ENCODE measurements around the gene RPS19BP1. TPM values are rescaled to one million over a fixed set of nuclear protein-coding genes. Genes with fewer than 3 reads are reported as not detected.

Gene RPS19BP1
- polyA plus RNA-seq, 1 of the 3 experiments (the other 2 are of a cell fraction) = 97.2 TPM

GRCh38 chr22:39527481-39527961 is 5.0 kb downstream of the RPS19BP1 start:
- ChIA-PET POLR2A (no interaction called here), CTCF (interaction anchor here (1.2 kb wide), 1 partner anchor 31 kb away, joined by 3 read pairs; no protein-coding TSS in a partner anchor)
- H3F3A ChIP-seq (replicated peaks; ENCODE audit: insufficient read depth) = peaks cover 21% of the 10 kb centered on the region
- H2AFZ ChIP-seq (ENCODE audit: low read depth) = no peak overlapping the region
- H3K27ac ChIP-seq (ENCODE audit: low read depth in 2 of 2, low read length in 1 of 2) = no peak overlapping the region
- no peaks in the 10 kb centered on the region for H3K9me3 ChIP-seq
- peaks cover 36% of the 10 kb centered on the region for H3K79me2 ChIP-seq (ENCODE audit: insufficient read depth)
- H3K4me3 ChIP-seq (ENCODE audit: low read depth in 2 of 2, low read length in 1 of 2) = no peak overlapping the region
- no peak overlapping the region for H3K4me2 ChIP-seq
- no CpG with 5 or more reads among the region's 6 CpGs for WGBS (ENCODE audit: low lambda C conversion rate)
- H3K9me2 ChIP-seq = no peaks in the 10 kb centered on the region
- H3K4me1 ChIP-seq (ENCODE audit: control insufficient read depth in 1 of 2, insufficient read depth in 2 of 2, low read depth in 1 of 2, low read length in 1 of 2) = peaks cover 4 to 37% of the 10 kb centered on the region in 2 experiments; a peak in 2 of 4 replicates
- H4K20me1 ChIP-seq (ENCODE audit: insufficient read depth) = peaks cover 50% of the 10 kb centered on the region
- H3K9ac ChIP-seq = no peak overlapping the region
- H3K36me3 ChIP-seq (replicated peaks in 1 of 2; ENCODE audit: control insufficient read depth in 1 of 2, insufficient read depth in 2 of 2, low read length in 1 of 2) = peaks cover 1 to 21% of the 10 kb centered on the region in 2 experiments
- H3K27me3 ChIP-seq (ENCODE audit: insufficient read depth) = no peaks in the 10 kb centered on the region
- no peak for DNase-seq
- TF ChIP-seq FOXM1 (IDR thresholded peaks at IDR 0.05; ENCODE audit: low read depth) (no peak), EZH2phosphoT487 (IDR thresholded peaks at IDR 0.05; ENCODE audit: borderline replicate concordance, low read depth) (no peak), RFX5 (IDR thresholded peaks at IDR 0.05; ENCODE audit: low read length) (no peak), SMC3 (IDR thresholded peaks at IDR 0.05; ENCODE audit: low read depth, low read length) (no peak), JUND (IDR thresholded peaks at IDR 0.05) (no peak), REST (IDR thresholded peaks at IDR 0.05; ENCODE audit: low read depth, low read length) (no peak), MEF2A (IDR thresholded peaks at IDR 0.05; ENCODE audit: borderline replicate concordance, low read depth) (no peak), RAD21 (IDR thresholded peaks at IDR 0.05; ENCODE audit: low read length) (no peak), EP300 (IDR thresholded peaks at IDR 0.05; ENCODE audit: borderline replicate concordance in 1 of 2, low read depth in 1 of 2, low read length in 1 of 2) (no peak), GABPA (IDR thresholded peaks at IDR 0.05; ENCODE audit: low read depth) (no peak), FOSL2 (IDR thresholded peaks at IDR 0.05; ENCODE audit: borderline replicate concordance, low read depth) (no peak), SIN3A (IDR thresholded peaks at IDR 0.05; ENCODE audit: borderline replicate concordance, low read depth, low read length) (no peak), POLR2AphosphoS5 (IDR thresholded peaks at IDR 0.05; ENCODE audit: low read depth, low read length) (no peak), NFIC (IDR thresholded peaks at IDR 0.05; ENCODE audit: borderline replicate concordance) (no peak)
- TF ChIP-seq, protein P1, sequence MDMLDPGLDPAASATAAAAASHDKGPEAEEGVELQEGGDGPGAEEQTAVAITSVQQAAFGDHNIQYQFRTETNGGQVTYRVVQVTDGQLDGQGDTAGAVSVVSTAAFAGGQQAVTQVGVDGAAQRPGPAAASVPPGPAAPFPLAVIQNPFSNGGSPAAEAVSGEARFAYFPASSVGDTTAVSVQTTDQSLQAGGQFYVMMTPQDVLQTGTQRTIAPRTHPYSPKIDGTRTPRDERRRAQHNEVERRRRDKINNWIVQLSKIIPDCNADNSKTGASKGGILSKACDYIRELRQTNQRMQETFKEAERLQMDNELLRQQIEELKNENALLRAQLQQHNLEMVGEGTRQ (IDR thresholded peaks at IDR 0.05; ENCODE audit: borderline replicate concordance, low read depth, low read length) = no peak
- TF ChIP-seq, protein P2, sequence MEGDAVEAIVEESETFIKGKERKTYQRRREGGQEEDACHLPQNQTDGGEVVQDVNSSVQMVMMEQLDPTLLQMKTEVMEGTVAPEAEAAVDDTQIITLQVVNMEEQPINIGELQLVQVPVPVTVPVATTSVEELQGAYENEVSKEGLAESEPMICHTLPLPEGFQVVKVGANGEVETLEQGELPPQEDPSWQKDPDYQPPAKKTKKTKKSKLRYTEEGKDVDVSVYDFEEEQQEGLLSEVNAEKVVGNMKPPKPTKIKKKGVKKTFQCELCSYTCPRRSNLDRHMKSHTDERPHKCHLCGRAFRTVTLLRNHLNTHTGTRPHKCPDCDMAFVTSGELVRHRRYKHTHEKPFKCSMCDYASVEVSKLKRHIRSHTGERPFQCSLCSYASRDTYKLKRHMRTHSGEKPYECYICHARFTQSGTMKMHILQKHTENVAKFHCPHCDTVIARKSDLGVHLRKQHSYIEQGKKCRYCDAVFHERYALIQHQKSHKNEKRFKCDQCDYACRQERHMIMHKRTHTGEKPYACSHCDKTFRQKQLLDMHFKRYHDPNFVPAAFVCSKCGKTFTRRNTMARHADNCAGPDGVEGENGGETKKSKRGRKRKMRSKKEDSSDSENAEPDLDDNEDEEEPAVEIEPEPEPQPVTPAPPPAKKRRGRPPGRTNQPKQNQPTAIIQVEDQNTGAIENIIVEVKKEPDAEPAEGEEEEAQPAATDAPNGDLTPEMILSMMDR (IDR thresholded peaks at IDR 0.05) = no peak
- TF ChIP-seq, protein P3, sequence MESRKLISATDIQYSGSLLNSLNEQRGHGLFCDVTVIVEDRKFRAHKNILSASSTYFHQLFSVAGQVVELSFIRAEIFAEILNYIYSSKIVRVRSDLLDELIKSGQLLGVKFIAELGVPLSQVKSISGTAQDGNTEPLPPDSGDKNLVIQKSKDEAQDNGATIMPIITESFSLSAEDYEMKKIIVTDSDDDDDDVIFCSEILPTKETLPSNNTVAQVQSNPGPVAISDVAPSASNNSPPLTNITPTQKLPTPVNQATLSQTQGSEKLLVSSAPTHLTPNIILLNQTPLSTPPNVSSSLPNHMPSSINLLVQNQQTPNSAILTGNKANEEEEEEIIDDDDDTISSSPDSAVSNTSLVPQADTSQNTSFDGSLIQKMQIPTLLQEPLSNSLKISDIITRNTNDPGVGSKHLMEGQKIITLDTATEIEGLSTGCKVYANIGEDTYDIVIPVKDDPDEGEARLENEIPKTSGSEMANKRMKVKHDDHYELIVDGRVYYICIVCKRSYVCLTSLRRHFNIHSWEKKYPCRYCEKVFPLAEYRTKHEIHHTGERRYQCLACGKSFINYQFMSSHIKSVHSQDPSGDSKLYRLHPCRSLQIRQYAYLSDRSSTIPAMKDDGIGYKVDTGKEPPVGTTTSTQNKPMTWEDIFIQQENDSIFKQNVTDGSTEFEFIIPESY (IDR thresholded peaks at IDR 0.05; ENCODE audit: borderline replicate concordance, low read depth) = no peak

Data from SK-N-SH (cell line).